ENCODE measurements around the gene GRIN2D.

The GRIN2D gene

DNA sequence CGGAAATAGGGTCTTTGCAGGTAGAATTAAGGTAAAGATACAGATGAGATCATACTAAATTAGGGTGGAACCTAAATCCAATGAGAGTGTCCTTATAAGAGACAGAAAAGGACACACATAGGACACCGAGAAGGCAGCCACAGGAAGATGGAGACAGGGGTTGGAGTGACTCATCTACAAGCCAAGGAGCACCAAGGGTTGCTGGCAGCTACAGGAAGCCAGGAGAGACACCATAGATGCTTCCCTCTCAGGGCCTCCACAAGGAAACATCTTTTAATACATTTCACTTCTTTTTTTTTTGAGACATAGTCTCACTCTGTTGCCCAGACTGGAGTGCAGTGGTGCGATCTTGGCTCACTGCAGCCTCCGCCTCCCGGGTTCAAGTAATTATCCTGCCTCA, 39.8 kb upstream of the GRIN2D start:
- no peak for DNase-seq (ENCODE audit: low read depth)
- TF ChIP-seq, protein P1, sequence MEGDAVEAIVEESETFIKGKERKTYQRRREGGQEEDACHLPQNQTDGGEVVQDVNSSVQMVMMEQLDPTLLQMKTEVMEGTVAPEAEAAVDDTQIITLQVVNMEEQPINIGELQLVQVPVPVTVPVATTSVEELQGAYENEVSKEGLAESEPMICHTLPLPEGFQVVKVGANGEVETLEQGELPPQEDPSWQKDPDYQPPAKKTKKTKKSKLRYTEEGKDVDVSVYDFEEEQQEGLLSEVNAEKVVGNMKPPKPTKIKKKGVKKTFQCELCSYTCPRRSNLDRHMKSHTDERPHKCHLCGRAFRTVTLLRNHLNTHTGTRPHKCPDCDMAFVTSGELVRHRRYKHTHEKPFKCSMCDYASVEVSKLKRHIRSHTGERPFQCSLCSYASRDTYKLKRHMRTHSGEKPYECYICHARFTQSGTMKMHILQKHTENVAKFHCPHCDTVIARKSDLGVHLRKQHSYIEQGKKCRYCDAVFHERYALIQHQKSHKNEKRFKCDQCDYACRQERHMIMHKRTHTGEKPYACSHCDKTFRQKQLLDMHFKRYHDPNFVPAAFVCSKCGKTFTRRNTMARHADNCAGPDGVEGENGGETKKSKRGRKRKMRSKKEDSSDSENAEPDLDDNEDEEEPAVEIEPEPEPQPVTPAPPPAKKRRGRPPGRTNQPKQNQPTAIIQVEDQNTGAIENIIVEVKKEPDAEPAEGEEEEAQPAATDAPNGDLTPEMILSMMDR (conservative IDR thresholded peaks at IDR 0.05; ENCODE audit: low read length) = no peak
- H3K4me3 ChIP-seq (ENCODE audit: low read length) = no peak overlapping the region

DNA sequence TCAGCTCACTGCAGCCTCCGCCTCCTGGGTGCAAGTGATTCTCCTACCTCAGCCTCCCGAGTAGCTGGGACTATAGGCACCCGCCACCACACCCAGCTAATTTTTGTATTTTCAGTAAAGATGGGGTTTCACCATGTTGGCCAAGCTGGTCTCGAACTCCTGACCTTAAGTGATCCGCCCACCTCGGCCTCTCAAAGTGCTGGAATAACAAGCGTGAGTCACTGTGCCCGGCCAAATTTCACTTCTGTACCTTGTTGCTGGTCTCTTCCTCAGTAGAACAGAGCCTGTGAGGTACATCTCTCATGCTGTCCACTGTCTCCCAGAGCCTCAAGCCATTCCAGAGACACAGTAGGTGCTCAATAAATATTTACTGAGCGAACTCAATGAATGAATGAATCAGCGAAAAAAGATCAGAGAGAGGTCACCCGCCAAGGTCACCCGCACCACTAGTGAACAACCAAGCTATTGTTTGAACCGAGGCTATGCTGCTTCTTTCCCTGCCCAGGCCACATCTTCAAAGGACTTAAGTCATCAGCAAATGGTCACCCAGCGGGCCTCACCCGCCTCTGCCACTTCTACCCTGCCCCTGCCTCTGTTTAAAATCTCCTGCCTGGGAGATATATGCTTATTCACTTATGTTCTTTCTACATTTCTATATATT, 39.0 kb upstream of the GRIN2D start:
- no peak for DNase-seq (ENCODE audit: low read depth)
- no peak overlapping the region for H3K4me3 ChIP-seq (ENCODE audit: low read length)
- TF ChIP-seq, protein P1 (conservative IDR thresholded peaks at IDR 0.05; ENCODE audit: low read length) = no peak

GRCh38 chr19:48355365-48355954, 38.0 kb upstream of the GRIN2D start:
- DNase-seq (ENCODE audit: low read depth) = no peak
- no peak overlapping the region for H3K4me3 ChIP-seq (ENCODE audit: low read length)
- TF ChIP-seq, protein P1 (conservative IDR thresholded peaks at IDR 0.05; ENCODE audit: low read length) = no peak

DNA sequence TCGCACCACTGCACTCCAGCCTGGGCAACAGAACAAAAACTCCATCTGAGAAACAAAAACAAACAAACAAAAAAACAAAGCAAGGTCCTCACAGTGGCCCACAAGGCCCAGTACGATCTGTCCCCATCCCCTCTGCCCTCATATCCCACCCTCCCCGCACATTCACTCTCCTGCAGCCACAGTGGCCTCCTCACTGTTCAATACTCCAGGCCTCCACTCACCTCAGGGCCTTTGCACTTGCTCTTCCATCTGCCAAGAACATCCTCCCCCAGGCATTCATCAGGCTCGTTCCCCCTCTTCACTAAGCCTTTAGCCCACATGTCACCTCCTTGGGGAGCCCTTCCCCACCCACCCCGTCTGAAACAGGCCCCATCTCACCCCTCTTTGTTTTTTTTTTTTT, 34.3 kb upstream of the GRIN2D start:
- no peak overlapping the region for H3K4me3 ChIP-seq (ENCODE audit: low read length)
- DNase-seq (ENCODE audit: low read depth) = no peak
- TF ChIP-seq, protein P1 (conservative IDR thresholded peaks at IDR 0.05; ENCODE audit: low read length) = no peak

DNA sequence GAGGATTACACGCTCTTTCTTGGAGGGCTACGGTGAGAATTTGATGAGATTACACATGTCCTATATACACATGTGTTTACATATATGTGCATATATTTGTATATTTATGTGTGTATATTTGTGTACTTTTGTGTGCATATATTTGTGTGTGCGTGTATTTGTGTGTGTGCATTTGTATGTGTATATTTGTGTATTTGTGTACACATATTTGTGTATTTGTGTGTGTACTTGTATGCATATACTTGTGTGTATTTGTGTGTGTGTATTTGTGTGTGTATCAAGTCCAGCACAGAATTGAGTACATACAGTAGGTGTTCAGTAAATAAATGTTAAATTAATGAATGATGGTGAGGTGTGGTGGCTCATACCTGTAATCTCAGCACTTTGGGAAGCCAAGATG, 31.6 kb upstream of the GRIN2D start:
- DNase-seq (ENCODE audit: low read depth) = no peak
- TF ChIP-seq, protein P1 (conservative IDR thresholded peaks at IDR 0.05; ENCODE audit: low read length) = no peak
- no peak overlapping the region for H3K4me3 ChIP-seq (ENCODE audit: low read length)

DNA sequence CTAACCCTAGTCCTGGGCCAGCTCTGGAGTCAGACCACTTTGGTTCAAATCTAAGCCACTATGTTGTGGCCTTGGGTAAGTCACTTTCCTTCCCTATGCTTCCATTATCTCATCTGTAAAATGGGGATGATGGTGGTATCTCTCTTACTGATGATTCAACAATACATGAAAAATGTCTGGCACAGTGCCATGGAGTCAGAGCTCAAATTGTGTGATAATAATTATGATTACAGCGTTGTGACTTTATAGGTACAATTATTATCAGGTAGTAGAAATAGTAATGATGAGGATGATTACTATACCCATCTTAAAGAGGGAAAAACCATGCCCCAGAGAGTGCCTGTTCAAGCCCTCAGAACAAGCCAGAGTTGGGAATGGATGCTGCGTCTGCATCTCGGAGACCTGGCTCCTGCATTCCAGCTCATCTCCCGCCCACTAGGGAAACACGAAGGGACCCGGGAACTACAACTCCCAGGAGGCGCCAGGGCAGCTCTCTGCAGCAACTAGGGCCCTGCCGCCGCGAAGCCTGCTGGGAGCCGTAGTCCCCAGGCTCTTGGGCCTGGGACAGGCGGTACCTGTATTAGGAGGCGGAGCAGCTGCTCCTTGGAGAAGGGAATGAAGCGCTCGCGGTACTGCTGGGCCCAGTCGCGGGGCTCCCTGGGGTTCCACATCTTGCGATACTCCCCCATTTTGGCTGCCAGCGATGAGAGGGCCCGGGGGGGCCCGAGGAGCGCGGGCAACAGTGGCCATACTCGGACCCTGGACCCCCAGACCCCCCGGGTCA, 30.6 kb upstream of the GRIN2D start:
- DNase-seq (ENCODE audit: low read depth) = peak; percentile 93
- TF ChIP-seq, protein P1 (conservative IDR thresholded peaks at IDR 0.05; ENCODE audit: low read length) = no peak; the same call in 1 of the 2 replicates
- peak overlapping the region; percentile 88 for H3K4me3 ChIP-seq (ENCODE audit: low read length)

- TF ChIP-seq, protein P1 (conservative IDR thresholded peaks at IDR 0.05; ENCODE audit: low read length) = no peak
- peak overlapping the region; percentile 88 for H3K4me3 ChIP-seq (ENCODE audit: low read length)
- DNase-seq (ENCODE audit: low read depth) = no peak
These were observed 30.0 kb upstream of the GRIN2D start for GRCh38 chr19:48363500-48363809.
